OCI-LY1 (cell line): Measurements from ENCODE around the gene CDH9.

Experiments
- H2AFZ ChIP-seq: fragments of 200-600 bp; sonication (generic), shearing (Covaris generic); 2 replicates; pipeline ENCODE4 v1.6.0; 2014; ENCODE audit warnings: antibody characterized with exemption, mild to moderate bottlenecking, low read length
- H3F3A ChIP-seq: fragments of 200-600 bp; sonication (generic), shearing (Covaris generic); 2 replicates; pipeline ENCODE4 v1.6.0; 2014; ENCODE audit warnings: mild to moderate bottlenecking, antibody characterized with exemption, low read length, moderate library complexity; ENCODE audit not compliant: insufficient read depth
- H3K27ac ChIP-seq: fragments of 200-600 bp; sonication (generic); 2 replicates; pipeline ENCODE4 v1.5.1; 2014; ENCODE audit warnings: low read length, mixed run types, mild to moderate bottlenecking, low read depth; ENCODE audit not compliant: poor library complexity, severe bottlenecking
- H3K27me3 ChIP-seq: fragments of 200-600 bp; sonication (generic); 2 replicates; pipeline ENCODE4 v1.6.0; 2014; ENCODE audit warnings: antibody characterized with exemption, mild to moderate bottlenecking, low read length, moderate library complexity; ENCODE audit not compliant: insufficient read depth
- H3K36me3 ChIP-seq: fragments of 200-600 bp; sonication (generic); 2 replicates; pipeline ENCODE4 v1.6.1; 2014; ENCODE audit warnings: mild to moderate bottlenecking, antibody characterized with exemption, low read length, moderate library complexity, mixed read lengths; ENCODE audit not compliant: insufficient read depth
- H3K4me1 ChIP-seq: fragments of 200-600 bp; sonication (generic); 2 replicates; pipeline ENCODE4 v1.5.1; 2014; ENCODE audit warnings: mild to moderate bottlenecking, low read length, moderate library complexity; ENCODE audit not compliant: insufficient read depth, severe bottlenecking
- H3K4me2 ChIP-seq: fragments of 200-600 bp; sonication (generic), shearing (Covaris generic); 2 replicates; pipeline ENCODE4 v1.6.1; 2014; ENCODE audit warnings: low read length
- H3K4me3 ChIP-seq: fragments of 200-600 bp; sonication (generic); 2 replicates; pipeline ENCODE4 v1.5.1; 2014; ENCODE audit warnings: low read length, low read depth, mild to moderate bottlenecking, mixed read lengths; ENCODE audit not compliant: poor library complexity, severe bottlenecking
- H3K79me2 ChIP-seq: fragments of 200-600 bp; shearing (Covaris generic); 2 replicates; pipeline ENCODE4 v1.6.1; 2016; ENCODE audit warnings: mixed run types, low read length, mixed read lengths; ENCODE audit not compliant: insufficient read depth
- H3K9ac ChIP-seq: fragments of 200-600 bp; sonication (generic), shearing (Covaris generic); 2 replicates; pipeline ENCODE4 v1.6.1; 2014; ENCODE audit warnings: mild to moderate bottlenecking, low read length, mixed read lengths
- H3K9me2 ChIP-seq: fragments of 200-600 bp; sonication (generic), shearing (Covaris generic); 2 replicates; pipeline ENCODE4 v1.6.1; 2014; ENCODE audit warnings: low read depth, mild to moderate bottlenecking, low read length, mixed read lengths
- H3K9me3 ChIP-seq: fragments of 200-600 bp; shearing (Covaris generic); 2 replicates; pipeline ENCODE4 v1.6.1; 2014; ENCODE audit warnings: low read length, mixed read lengths
- H4K20me1 ChIP-seq: fragments of 200-600 bp; sonication (generic), shearing (Covaris generic); 2 replicates; pipeline ENCODE4 v1.6.0; 2016; ENCODE audit warnings: mild to moderate bottlenecking, low read length; ENCODE audit not compliant: insufficient read depth
- EZH2 ChIP-seq: fragments of 200-600 bp; sonication (generic), shearing (Covaris generic); IDR thresholded peaks from 2 replicates; pipeline ENCODE4 v1.8.0; 2017; ENCODE audit warnings: borderline replicate concordance, mixed run types, mild to moderate bottlenecking, antibody characterized with exemption, low read length, moderate library complexity, mixed read lengths
- TF ChIP-seq, protein P1 (sequence below): fragments of 200-600 bp; sonication (generic), shearing (Covaris generic); IDR thresholded peaks from 2 replicates; pipeline ENCODE4 v1.5.1; 2017; ENCODE audit warnings: mild to moderate bottlenecking, antibody characterized with exemption, low read length, moderate library complexity, mixed read lengths

The CDH9 gene

DNA sequence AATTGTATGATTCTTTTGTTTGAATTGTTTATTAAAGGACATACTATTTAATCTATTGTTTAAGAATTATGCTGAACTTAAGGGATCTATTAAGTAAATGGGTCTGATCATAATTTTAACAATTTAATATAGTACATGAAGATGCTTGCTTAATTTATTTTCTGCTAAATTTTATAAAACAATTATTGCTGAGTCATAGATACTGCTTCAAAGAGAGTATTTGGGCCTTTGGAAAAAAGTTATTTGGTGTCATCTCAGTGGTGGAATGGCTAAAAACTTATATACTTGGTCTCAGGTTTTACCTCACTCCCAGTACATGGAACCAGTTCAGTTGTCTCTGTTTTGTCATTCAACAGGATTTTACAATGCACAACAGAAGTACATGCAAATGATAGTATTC lies 145.3 kb downstream of the CDH9 start:
- no peak overlapping the region for H3K4me3 ChIP-seq
- H3K36me3 ChIP-seq = no peaks in the 10 kb centered on the region
- H3K4me2 ChIP-seq = no peak overlapping the region
- H3K4me1 ChIP-seq = no peaks in the 10 kb centered on the region
- no peaks in the 10 kb centered on the region for H3K27me3 ChIP-seq
- H3K79me2 ChIP-seq = no peaks in the 10 kb centered on the region
- H3K9me3 ChIP-seq = no peaks in the 10 kb centered on the region
- H3K9me2 ChIP-seq = no peaks in the 10 kb centered on the region
- no peak overlapping the region for H3K27ac ChIP-seq
- H4K20me1 ChIP-seq = no peaks in the 10 kb centered on the region
- H3F3A ChIP-seq = no peaks in the 10 kb centered on the region
- TF ChIP-seq, protein P1, sequence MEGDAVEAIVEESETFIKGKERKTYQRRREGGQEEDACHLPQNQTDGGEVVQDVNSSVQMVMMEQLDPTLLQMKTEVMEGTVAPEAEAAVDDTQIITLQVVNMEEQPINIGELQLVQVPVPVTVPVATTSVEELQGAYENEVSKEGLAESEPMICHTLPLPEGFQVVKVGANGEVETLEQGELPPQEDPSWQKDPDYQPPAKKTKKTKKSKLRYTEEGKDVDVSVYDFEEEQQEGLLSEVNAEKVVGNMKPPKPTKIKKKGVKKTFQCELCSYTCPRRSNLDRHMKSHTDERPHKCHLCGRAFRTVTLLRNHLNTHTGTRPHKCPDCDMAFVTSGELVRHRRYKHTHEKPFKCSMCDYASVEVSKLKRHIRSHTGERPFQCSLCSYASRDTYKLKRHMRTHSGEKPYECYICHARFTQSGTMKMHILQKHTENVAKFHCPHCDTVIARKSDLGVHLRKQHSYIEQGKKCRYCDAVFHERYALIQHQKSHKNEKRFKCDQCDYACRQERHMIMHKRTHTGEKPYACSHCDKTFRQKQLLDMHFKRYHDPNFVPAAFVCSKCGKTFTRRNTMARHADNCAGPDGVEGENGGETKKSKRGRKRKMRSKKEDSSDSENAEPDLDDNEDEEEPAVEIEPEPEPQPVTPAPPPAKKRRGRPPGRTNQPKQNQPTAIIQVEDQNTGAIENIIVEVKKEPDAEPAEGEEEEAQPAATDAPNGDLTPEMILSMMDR = no peak
- TF ChIP-seq EZH2 = no peak
- H2AFZ ChIP-seq = no peak overlapping the region
- H3K9ac ChIP-seq = no peak overlapping the region

- Histone ChIP-seq H3K9ac (no peak overlapping the region), H3K79me2 (no peaks in the 10 kb centered on the region), H2AFZ (no peak overlapping the region), H3K27ac (no peak overlapping the region), H3K9me2 (no peaks in the 10 kb centered on the region), H3K9me3 (no peaks in the 10 kb centered on the region), H3F3A (no peaks in the 10 kb centered on the region), H3K27me3 (no peaks in the 10 kb centered on the region), H3K4me1 (no peaks in the 10 kb centered on the region), H3K4me3 (no peak overlapping the region), H4K20me1 (no peaks in the 10 kb centered on the region), H3K4me2 (no peak overlapping the region), H3K36me3 (no peaks in the 10 kb centered on the region)
- TF ChIP-seq, protein P1 = no peak
Measured at GRCh38 chr5:26889815-26890214, 148.6 kb downstream of the CDH9 start.

DNA sequence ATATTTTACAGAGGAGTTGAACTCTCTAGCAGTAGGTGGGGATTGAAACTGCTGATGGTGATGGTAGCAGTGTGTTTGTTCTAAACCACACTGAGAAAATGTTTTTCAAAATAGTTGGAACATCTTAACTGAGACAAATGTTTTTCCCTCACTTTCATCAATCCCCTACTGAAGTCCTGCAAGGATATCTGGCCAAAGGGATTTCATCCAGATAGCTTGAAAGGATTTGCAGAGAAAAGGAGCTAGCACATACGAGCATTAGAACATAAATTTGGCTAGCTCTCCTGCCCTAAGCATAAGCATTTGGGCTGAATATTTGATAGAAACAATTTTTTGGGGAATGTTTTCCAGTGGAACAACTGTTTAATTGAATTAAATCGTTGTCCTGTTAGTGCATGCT lies 153.9 kb downstream of the CDH9 start:
- no peaks in the 10 kb centered on the region for H3F3A ChIP-seq

More for the DNA sequence above, 153.9 kb downstream of the CDH9 start:
- Histone ChIP-seq H3K9me2 (no peaks in the 10 kb centered on the region), H3K9ac (no peak overlapping the region), H4K20me1 (no peaks in the 10 kb centered on the region), H3K36me3 (no peaks in the 10 kb centered on the region), H2AFZ (no peak overlapping the region), H3K4me1 (no peaks in the 10 kb centered on the region), H3K27me3 (no peaks in the 10 kb centered on the region), H3K27ac (no peak overlapping the region), H3K9me3 (no peaks in the 10 kb centered on the region), H3K79me2 (no peaks in the 10 kb centered on the region), H3K4me3 (no peak overlapping the region), H3K4me2 (no peak overlapping the region)
- TF ChIP-seq EZH2 = no peak
- TF ChIP-seq, protein P1 = no peak
